ENCODE results near the gene GAB4.
"Not testable (repeated sequence)": the region's sequence is repeated elsewhere in the genome, so short reads cannot be mapped to it uniquely, and the experiment has no call there.

GAB4 gene

GRCh38 chr22:17007852-17008731, at the start of gene GAB4:
Gene GAB4, minus strand, starts transcription at chr22:17008222. Its CDS starts 108 bp downstream, at chr22:17008114.
- DNase-seq (ENCODE audit: low read depth in 1 of 2, low spot score in 1 of 2) = no peak

- DNase-seq (ENCODE audit: low read depth in 1 of 2, low spot score in 1 of 2) = no peak
Observed at GRCh38 chr22:17056807-17057206, 48.8 kb upstream of the GAB4 start.

GRCh38 chr22:17056058-17056457, 48.0 kb upstream of the GAB4 start:
- no peak for DNase-seq (ENCODE audit: low read depth in 1 of 2, low spot score in 1 of 2)

- DNase-seq (ENCODE audit: low read depth in 1 of 2, low spot score in 1 of 2) = no peak
Observed at GRCh38 chr22:17047656-17048055, 39.6 kb upstream of the GAB4 start.

- no peak for DNase-seq (ENCODE audit: low read depth in 1 of 2, low spot score in 1 of 2)
Observed at GRCh38 chr22:17046566-17047348, 38.7 kb upstream of the GAB4 start.

GRCh38 chr22:17043521-17043920, 35.5 kb upstream of the GAB4 start:
- DNase-seq (ENCODE audit: low read depth in 1 of 2, low spot score in 1 of 2) = no peak

- not testable (repeated sequence) for DNase-seq (ENCODE audit: low read depth in 1 of 2, low spot score in 1 of 2)
Observed at GRCh38 chr22:17036842-17037711, 29.1 kb upstream of the GAB4 start.

GRCh38 chr22:17035976-17036841, 28.2 kb upstream of the GAB4 start:
- DNase-seq (ENCODE audit: low read depth in 1 of 2, low spot score in 1 of 2) = not testable (repeated sequence)

GRCh38 chr22:17035246-17035645, 27.2 kb upstream of the GAB4 start:
- no peak for DNase-seq (ENCODE audit: low read depth in 1 of 2, low spot score in 1 of 2)

GRCh38 chr22:17034532-17034931, 26.5 kb upstream of the GAB4 start:
- not testable (repeated sequence) for DNase-seq (ENCODE audit: low read depth in 1 of 2, low spot score in 1 of 2)

GRCh38 chr22:17032277-17032676, 24.3 kb upstream of the GAB4 start:
- DNase-seq (ENCODE audit: low read depth in 1 of 2, low spot score in 1 of 2) = not testable (repeated sequence)

GRCh38 chr22:17024380-17024779, 16.4 kb upstream of the GAB4 start:
- not testable (repeated sequence) for DNase-seq (ENCODE audit: low read depth in 1 of 2, low spot score in 1 of 2)

GRCh38 chr22:17015552-17015951, 7.5 kb upstream of the GAB4 start:
- DNase-seq (ENCODE audit: low read depth in 1 of 2, low spot score in 1 of 2) = not testable (repeated sequence)

GRCh38 chr22:17014101-17014440, 6.0 kb upstream of the GAB4 start:
- DNase-seq (ENCODE audit: low read depth in 1 of 2, low spot score in 1 of 2) = not testable (repeated sequence)

- DNase-seq (ENCODE audit: low read depth in 1 of 2, low spot score in 1 of 2) = no peak
Observed at GRCh38 chr22:17013396-17014100, 5.5 kb upstream of the GAB4 start.

GRCh38 chr22:17012267-17012666, 4.2 kb upstream of the GAB4 start:
- DNase-seq (ENCODE audit: low read depth in 1 of 2, low spot score in 1 of 2) = no peak

GRCh38 chr22:17009640-17010291, 1.7 kb upstream of the GAB4 start:
- no peak for DNase-seq (ENCODE audit: low read depth in 1 of 2, low spot score in 1 of 2)

GRCh38 chr22:17007257-17007656, 765 bp downstream of the GAB4 start:
- DNase-seq (ENCODE audit: low read depth in 1 of 2, low spot score in 1 of 2) = no peak

- no peak for DNase-seq (ENCODE audit: low read depth in 1 of 2, low spot score in 1 of 2)
Observed at GRCh38 chr22:16989915-16990314, 18.1 kb downstream of the GAB4 start.
